Peyer's patch (tissue), 4 donors: Measurements from ENCODE around the gene GTF3C1.

Experiments used
- POLR2A ChIP-seq, 2 donors: fragments of 450-650 bp; IDR thresholded peaks; one replicate each; pipeline ENCODE4 v1.5.1; 2017; ENCODE audit warnings: antibody characterized with exemption in 2 of 2, mild to moderate bottlenecking in 2 of 2, moderate library complexity in 2 of 2
- TF ChIP-seq, protein P1 (sequence below), 6 experiments: fragments of 450-650 bp in 4 of 6; fragments of 200-600 bp in 2 of 6; sonication (generic) in 1 of 6; IDR thresholded peaks; one replicate each; pipeline ENCODE4 v1.5.1; 2017 to 2019; ENCODE audit warnings: antibody characterized with exemption in 6 of 6, mild to moderate bottlenecking in 3 of 6, moderate library complexity in 1 of 6

GRCh38 chr16:27576729-27577128 is 27.0 kb upstream of the GTF3C1 start:
- TF ChIP-seq, protein P1, sequence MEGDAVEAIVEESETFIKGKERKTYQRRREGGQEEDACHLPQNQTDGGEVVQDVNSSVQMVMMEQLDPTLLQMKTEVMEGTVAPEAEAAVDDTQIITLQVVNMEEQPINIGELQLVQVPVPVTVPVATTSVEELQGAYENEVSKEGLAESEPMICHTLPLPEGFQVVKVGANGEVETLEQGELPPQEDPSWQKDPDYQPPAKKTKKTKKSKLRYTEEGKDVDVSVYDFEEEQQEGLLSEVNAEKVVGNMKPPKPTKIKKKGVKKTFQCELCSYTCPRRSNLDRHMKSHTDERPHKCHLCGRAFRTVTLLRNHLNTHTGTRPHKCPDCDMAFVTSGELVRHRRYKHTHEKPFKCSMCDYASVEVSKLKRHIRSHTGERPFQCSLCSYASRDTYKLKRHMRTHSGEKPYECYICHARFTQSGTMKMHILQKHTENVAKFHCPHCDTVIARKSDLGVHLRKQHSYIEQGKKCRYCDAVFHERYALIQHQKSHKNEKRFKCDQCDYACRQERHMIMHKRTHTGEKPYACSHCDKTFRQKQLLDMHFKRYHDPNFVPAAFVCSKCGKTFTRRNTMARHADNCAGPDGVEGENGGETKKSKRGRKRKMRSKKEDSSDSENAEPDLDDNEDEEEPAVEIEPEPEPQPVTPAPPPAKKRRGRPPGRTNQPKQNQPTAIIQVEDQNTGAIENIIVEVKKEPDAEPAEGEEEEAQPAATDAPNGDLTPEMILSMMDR (IDR thresholded peaks at IDR 0.05), result no peak
- no peak for TF ChIP-seq POLR2A (IDR thresholded peaks at IDR 0.05)
